Measurements from ENCODE around the gene DUSP7. TPM values are rescaled to one million over a fixed set of nuclear protein-coding genes. Genes with fewer than 3 reads are reported as not detected.

DUSP7 gene
- total RNA-seq, 1 experiment from 2014 or later = 16.6 TPM

DNA sequence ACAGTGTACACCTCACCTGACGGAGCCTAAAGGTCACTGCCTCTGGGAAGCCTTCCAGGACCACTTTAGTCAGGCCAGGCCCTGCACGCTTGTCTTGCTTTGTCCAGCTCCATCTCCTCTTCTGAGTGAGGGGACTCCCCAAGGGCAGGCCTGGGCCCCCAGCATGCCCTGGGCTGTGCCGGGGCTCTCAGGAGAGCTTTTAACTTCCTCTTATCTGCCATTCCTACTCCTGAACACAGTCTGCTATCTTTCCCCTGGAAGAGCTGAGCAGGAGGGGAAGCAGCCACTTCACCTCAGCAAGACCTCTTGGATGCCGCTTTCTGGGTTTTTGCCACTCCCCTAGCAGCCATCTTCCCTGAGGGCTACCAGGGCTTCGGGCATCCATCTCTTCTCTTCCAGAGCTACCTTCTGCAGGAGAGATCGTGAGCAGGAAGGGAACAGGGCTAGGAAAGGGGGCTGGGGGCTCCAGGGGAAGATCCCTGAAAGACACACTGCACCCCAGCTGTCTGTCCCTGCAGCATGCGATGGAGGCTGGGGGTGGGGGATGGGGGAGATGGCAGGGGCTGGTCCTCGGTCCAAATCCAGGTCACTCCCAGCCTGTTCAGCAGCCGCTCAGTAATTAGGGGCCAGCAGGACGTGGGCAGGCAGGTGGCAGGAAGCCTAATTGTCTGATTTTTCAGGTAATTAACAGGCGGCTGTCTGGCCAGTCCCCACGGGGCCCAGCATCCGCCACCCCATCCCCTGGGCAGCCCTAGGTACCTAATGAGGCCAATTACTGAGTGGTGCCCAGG, 40.7 kb downstream of the DUSP7 start:
- Histone ChIP-seq H3K9me3 (ENCODE audit: control insufficient read depth in 1 of 2, insufficient read depth in 1 of 2, low read depth in 1 of 2, low read length in 2 of 2) (no peaks in the 10 kb centered on the region), H3K27ac (ENCODE audit: low read depth, low read length) (no peak overlapping the region), H3K4me2 (ENCODE audit: low read length) (no peak overlapping the region), H3K9me2 (ENCODE audit: insufficient read depth) (no peaks in the 10 kb centered on the region), H2AFZ (ENCODE audit: low read depth, low read length, poor library complexity, severe bottlenecking) (no peak overlapping the region), H3K4me3 (replicated peaks in 1 of 2; ENCODE audit: low read depth in 1 of 2, low read length in 2 of 2) (no peak overlapping the region), H3K36me3 (ENCODE audit: control insufficient read depth in 1 of 2, insufficient read depth in 2 of 2, low read length in 2 of 2) (no peaks in the 10 kb centered on the region), H3K27me3 (ENCODE audit: insufficient read depth, low read length) (no peaks in the 10 kb centered on the region), H4K20me1 (ENCODE audit: insufficient read depth) (no peaks in the 10 kb centered on the region), H3K79me2 (ENCODE audit: insufficient read depth, low read length) (no peaks in the 10 kb centered on the region), H3K9ac (ENCODE audit: low read length) (no peak overlapping the region), H3K4me1 (ENCODE audit: control insufficient read depth in 1 of 2, insufficient read depth in 2 of 2, low read length in 2 of 2) (peaks cover 0 to 6% of the 10 kb centered on the region in 2 experiments; a peak in 1 of 4 replicates)
- intact Hi-C loops (cut with micrococcal nuclease) = no loop called here
- no peak for ATAC-seq
- no peak for TF ChIP-seq CBX3 (IDR thresholded peaks at IDR 0.05; ENCODE audit: low read depth)
- TF ChIP-seq ZNF274 (IDR thresholded peaks at IDR 0.05; ENCODE audit: low read depth, low read length) = no peak
- TF ChIP-seq, protein P1, sequence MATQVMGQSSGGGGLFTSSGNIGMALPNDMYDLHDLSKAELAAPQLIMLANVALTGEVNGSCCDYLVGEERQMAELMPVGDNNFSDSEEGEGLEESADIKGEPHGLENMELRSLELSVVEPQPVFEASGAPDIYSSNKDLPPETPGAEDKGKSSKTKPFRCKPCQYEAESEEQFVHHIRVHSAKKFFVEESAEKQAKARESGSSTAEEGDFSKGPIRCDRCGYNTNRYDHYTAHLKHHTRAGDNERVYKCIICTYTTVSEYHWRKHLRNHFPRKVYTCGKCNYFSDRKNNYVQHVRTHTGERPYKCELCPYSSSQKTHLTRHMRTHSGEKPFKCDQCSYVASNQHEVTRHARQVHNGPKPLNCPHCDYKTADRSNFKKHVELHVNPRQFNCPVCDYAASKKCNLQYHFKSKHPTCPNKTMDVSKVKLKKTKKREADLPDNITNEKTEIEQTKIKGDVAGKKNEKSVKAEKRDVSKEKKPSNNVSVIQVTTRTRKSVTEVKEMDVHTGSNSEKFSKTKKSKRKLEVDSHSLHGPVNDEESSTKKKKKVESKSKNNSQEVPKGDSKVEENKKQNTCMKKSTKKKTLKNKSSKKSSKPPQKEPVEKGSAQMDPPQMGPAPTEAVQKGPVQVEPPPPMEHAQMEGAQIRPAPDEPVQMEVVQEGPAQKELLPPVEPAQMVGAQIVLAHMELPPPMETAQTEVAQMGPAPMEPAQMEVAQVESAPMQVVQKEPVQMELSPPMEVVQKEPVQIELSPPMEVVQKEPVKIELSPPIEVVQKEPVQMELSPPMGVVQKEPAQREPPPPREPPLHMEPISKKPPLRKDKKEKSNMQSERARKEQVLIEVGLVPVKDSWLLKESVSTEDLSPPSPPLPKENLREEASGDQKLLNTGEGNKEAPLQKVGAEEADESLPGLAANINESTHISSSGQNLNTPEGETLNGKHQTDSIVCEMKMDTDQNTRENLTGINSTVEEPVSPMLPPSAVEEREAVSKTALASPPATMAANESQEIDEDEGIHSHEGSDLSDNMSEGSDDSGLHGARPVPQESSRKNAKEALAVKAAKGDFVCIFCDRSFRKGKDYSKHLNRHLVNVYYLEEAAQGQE (IDR thresholded peaks at IDR 0.05; ENCODE audit: low read depth) = no peak
- no peak for TF ChIP-seq SRF (IDR thresholded peaks at IDR 0.05; ENCODE audit: low read depth)
- no peak for TF ChIP-seq EGR1 (IDR thresholded peaks at IDR 0.05; ENCODE audit: low read depth)
- TF ChIP-seq, protein P2, sequence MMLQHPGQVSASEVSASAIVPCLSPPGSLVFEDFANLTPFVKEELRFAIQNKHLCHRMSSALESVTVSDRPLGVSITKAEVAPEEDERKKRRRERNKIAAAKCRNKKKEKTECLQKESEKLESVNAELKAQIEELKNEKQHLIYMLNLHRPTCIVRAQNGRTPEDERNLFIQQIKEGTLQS (IDR thresholded peaks at IDR 0.05) = no peak
- DNase-seq (ENCODE audit: low read depth, low spot score) = no peak
- BruUV-seq (replicated peaks) = no TSS peak
- ChIA-PET RAD21 (ENCODE audit: low non-redundant PET in 1 of 2, low total read pairs in 2 of 2, uncharacterized antibody in 2 of 2, unreplicated experiment in 2 of 2) (no interaction called here), POLR2A (no interaction called here), CTCF (interaction anchor here (1.0 to 1.2 kb wide), 2 partner anchors 37 to 38 kb away, joined by 3 read pairs; no protein-coding TSS in a partner anchor)

Measured in HCT116 (cell line).